CD14-positive monocyte (primary cell): ENCODE data around the gene HMGXB3. TPM values are rescaled to one million over a fixed set of nuclear protein-coding genes. Genes with fewer than 3 reads are reported as not detected.

Experiments used
- DNase-seq, 3 donors: peaks; one replicate each; pipeline ENCODE4 v3.0.0-alpha.2; 2011 to 2022
- H2AFZ ChIP-seq: 2 replicates; pipeline ENCODE4 v1.6.0; 2012; ENCODE audit warnings: mild to moderate bottlenecking, low read depth, low read length, inconsistent platforms; ENCODE audit not compliant: insufficient read depth, poor library complexity, severe bottlenecking
- H3K27ac ChIP-seq, 2 donors: 1 replicate in 1 of 2; 2 replicates in 1 of 2; pipeline ENCODE4 v1.5.1; 2012 to 2013; ENCODE audit warnings: low read length in 2 of 2, control low read depth in 1 of 2, inconsistent platforms in 1 of 2, low read depth in 1 of 2, mild to moderate bottlenecking in 1 of 2
- H3K27me3 ChIP-seq, 2 donors: one replicate each; pipeline versions ENCODE4 v1.6.0 to v1.6.1; 2011 to 2013; ENCODE audit warnings: low read length in 2 of 2; ENCODE audit not compliant: control insufficient read depth in 2 of 2, insufficient read depth in 2 of 2
- H3K36me3 ChIP-seq, 2 donors: replicated peaks in 1 of 2; 1 replicate in 1 of 2; 2 replicates in 1 of 2; pipeline versions ENCODE4 v1.5.1 to v1.6.1; 2012 to 2013; ENCODE audit warnings: low read length in 2 of 2, control low read depth in 1 of 2, inconsistent platforms in 1 of 2, mild to moderate bottlenecking in 1 of 2; ENCODE audit not compliant: insufficient read depth in 2 of 2, control insufficient read depth in 1 of 2
- H3K4me1 ChIP-seq, 2 donors: 1 replicate in 1 of 2; 2 replicates in 1 of 2; pipeline versions ENCODE4 v1.5.1 to v1.6.1; 2012 to 2013; ENCODE audit warnings: low read length in 2 of 2, control low read depth in 1 of 2, inconsistent platforms in 1 of 2, mild to moderate bottlenecking in 1 of 2, moderate library complexity in 1 of 2; ENCODE audit not compliant: insufficient read depth in 2 of 2, control insufficient read depth in 1 of 2
- H3K4me2 ChIP-seq: replicated peaks from 2 replicates; pipeline ENCODE3; 2012; ENCODE audit warnings: low read length, moderate library complexity, mild to moderate bottlenecking; ENCODE audit not compliant: poor library complexity, severe bottlenecking; ENCODE audit errors: extremely low read depth
- H3K4me3 ChIP-seq, 3 experiments: fragments of 200-600 bp in 1 of 3; sonication (generic) in 1 of 3; replicated peaks in 1 of 3; 1 replicate in 2 of 3; 2 replicates in 1 of 3; pipeline ENCODE4 v1.5.1; 2011 to 2013; ENCODE audit warnings: low read length in 3 of 3, mild to moderate bottlenecking in 3 of 3, control low read depth in 2 of 3, low read depth in 2 of 3, inconsistent platforms in 1 of 3, moderate library complexity in 1 of 3
- H3K79me2 ChIP-seq: 2 replicates; pipeline ENCODE4 v1.6.0; 2012; ENCODE audit warnings: mild to moderate bottlenecking, control low read depth, inconsistent platforms, low read length, moderate library complexity; ENCODE audit not compliant: insufficient read depth
- H3K9ac ChIP-seq: 2 replicates; pipeline ENCODE4 v1.6.0; 2017; ENCODE audit warnings: low read length, mild to moderate bottlenecking; ENCODE audit not compliant: insufficient read depth, poor library complexity, severe bottlenecking
- H3K9me3 ChIP-seq, 2 donors: replicated peaks in 1 of 2; 1 replicate in 1 of 2; 2 replicates in 1 of 2; pipeline versions ENCODE4 v1.5.1 to v1.6.1; 2012 to 2013; ENCODE audit warnings: low read length in 2 of 2, control low read depth in 1 of 2; ENCODE audit not compliant: control insufficient read depth in 1 of 2, insufficient read depth in 1 of 2
- H4K20me1 ChIP-seq: 2 replicates; pipeline ENCODE4 v1.6.0; 2012; ENCODE audit warnings: mild to moderate bottlenecking, low read length, control low read depth, moderate library complexity; ENCODE audit not compliant: insufficient read depth
- H3K27ac Mint-ChIP-seq, 7 donors: one replicate each; pipeline ENCODE4 v1.8.0; 2020; ENCODE audit warnings: mild to moderate bottlenecking in 7 of 7, mixed read lengths in 7 of 7, moderate library complexity in 6 of 7, inconsistent platforms in 2 of 7
- H3K27me3 Mint-ChIP-seq, 3 donors: one replicate each; pipeline ENCODE4 v1.8.0; 2021 to 2022; ENCODE audit warnings: low read depth in 3 of 3, mild to moderate bottlenecking in 3 of 3, mixed read lengths in 3 of 3, moderate library complexity in 3 of 3, inconsistent platforms in 1 of 3
- H3K36me3 Mint-ChIP-seq, 2 donors: one replicate each; pipeline ENCODE4 v1.8.0; 2020; ENCODE audit warnings: mixed read lengths in 2 of 2, inconsistent platforms in 1 of 2, mild to moderate bottlenecking in 1 of 2
- H3K4me1 Mint-ChIP-seq: one replicate; pipeline ENCODE4 v1.8.0; 2020; ENCODE audit warnings: mild to moderate bottlenecking, mixed read lengths
- H3K4me3 Mint-ChIP-seq, 2 donors: one replicate each; pipeline ENCODE4 v1.8.0; 2020; ENCODE audit warnings: mild to moderate bottlenecking in 2 of 2, mixed read lengths in 2 of 2, moderate library complexity in 1 of 2
- H3K9me3 Mint-ChIP-seq, 7 donors: one replicate each; pipeline ENCODE4 v1.8.0; 2020 to 2022; ENCODE audit warnings: mixed read lengths in 7 of 7, mild to moderate bottlenecking in 6 of 7, moderate library complexity in 6 of 7, inconsistent platforms in 2 of 7
- WGBS: methylation state at CpG from one replicate; pipeline ENCODE4 v1.1.5; 2013; ENCODE audit warnings: missing lambda C conversion rate; ENCODE audit not compliant: insufficient coverage; 5-methylcytosine and 5-hydroxymethylcytosine counted together
- intact Hi-C, 2 donors: fragments of 100-400 bp; cut with micrococcal nuclease; formaldehyde crosslinking; loops; one replicate each; pipeline versions ENCODE4 v1.15.0 to v1.15.1; 2023
- polyA plus RNA-seq, 3 donors: library from polyadenylated mRNA; depleted of rRNA in 1 of 3; unstranded in 2 of 3; stranded (reverse) in 1 of 3; fragments of 300-500 nt in 2 of 3; fragments of >200 nt in 1 of 3; fragmentation: Illumina TruSeq in 2 of 3; gene quantifications; 1 replicate in 2 of 3; 2 replicates in 1 of 3; pipeline ENCODE4 v1.2.3, GENCODE V29; 2012 to 2021
- TF ChIP-seq, protein P1 (sequence below): fragments of 200-600 bp; IDR thresholded peaks from one replicate; pipeline ENCODE4 v1.8.0; 2022; ENCODE audit warnings: antibody characterized with exemption, mild to moderate bottlenecking

The HMGXB3 gene
- polyA plus RNA-seq, 3 donors, result 3.1 to 22.9 (median 6.2) TPM

GRCh38 chr5:150068071-150068470 is 67.5 kb downstream of the HMGXB3 start:
- DNase-seq, result no peak
- H3K9me3 ChIP-seq, result no peaks in the 10 kb centered on the region
- H3K36me3 ChIP-seq, result peaks cover 99% of the 10 kb centered on the region in 2 donors
- H4K20me1 ChIP-seq, result peaks cover 99% of the 10 kb centered on the region
- Mint-ChIP-seq H3K27me3 (peaks cover 0 to 2% (median 0%) of the 10 kb centered on the region in 3 donors), H3K4me1 (peaks cover 64% of the 10 kb centered on the region), H3K36me3 (peaks cover 40 to 72% of the 10 kb centered on the region in 2 donors), H3K27ac (peak overlapping the region; percentile 30 to 94 (median 86)), H3K9me3 (no peaks in the 10 kb centered on the region), H3K4me3 (no peak overlapping the region)
- H3K27ac ChIP-seq, result peak overlapping the region; percentile 57 to 80
- H3K27me3 ChIP-seq, result no peaks in the 10 kb centered on the region
- no peak overlapping the region for H3K9ac ChIP-seq
- TF ChIP-seq, protein P1, sequence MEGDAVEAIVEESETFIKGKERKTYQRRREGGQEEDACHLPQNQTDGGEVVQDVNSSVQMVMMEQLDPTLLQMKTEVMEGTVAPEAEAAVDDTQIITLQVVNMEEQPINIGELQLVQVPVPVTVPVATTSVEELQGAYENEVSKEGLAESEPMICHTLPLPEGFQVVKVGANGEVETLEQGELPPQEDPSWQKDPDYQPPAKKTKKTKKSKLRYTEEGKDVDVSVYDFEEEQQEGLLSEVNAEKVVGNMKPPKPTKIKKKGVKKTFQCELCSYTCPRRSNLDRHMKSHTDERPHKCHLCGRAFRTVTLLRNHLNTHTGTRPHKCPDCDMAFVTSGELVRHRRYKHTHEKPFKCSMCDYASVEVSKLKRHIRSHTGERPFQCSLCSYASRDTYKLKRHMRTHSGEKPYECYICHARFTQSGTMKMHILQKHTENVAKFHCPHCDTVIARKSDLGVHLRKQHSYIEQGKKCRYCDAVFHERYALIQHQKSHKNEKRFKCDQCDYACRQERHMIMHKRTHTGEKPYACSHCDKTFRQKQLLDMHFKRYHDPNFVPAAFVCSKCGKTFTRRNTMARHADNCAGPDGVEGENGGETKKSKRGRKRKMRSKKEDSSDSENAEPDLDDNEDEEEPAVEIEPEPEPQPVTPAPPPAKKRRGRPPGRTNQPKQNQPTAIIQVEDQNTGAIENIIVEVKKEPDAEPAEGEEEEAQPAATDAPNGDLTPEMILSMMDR, result no peak
- H3K4me2 ChIP-seq, result no peak overlapping the region
- no peak overlapping the region for H2AFZ ChIP-seq
- intact Hi-C loops, result loop anchor here in 1 of 2 donors (10.0 kb wide), 1 partner anchor 697 kb away; no protein-coding TSS in a partner anchor
- no peak overlapping the region for H3K4me3 ChIP-seq
- peaks cover 63% of the 10 kb centered on the region for H3K79me2 ChIP-seq
- WGBS, result 80% methylated on average over 6 of the region's 6 CpGs
- peaks cover 63 to 65% of the 10 kb centered on the region in 2 donors for H3K4me1 ChIP-seq

- Histone ChIP-seq H3K9me3 (no peaks in the 10 kb centered on the region), H4K20me1 (peaks cover 99% of the 10 kb centered on the region), H3K27ac (peak overlapping the region in 1 of 2 donors; percentile 80), H2AFZ (no peak overlapping the region), H3K79me2 (peaks cover 64% of the 10 kb centered on the region), H3K4me1 (peaks cover 59 to 61% of the 10 kb centered on the region in 2 donors), H3K36me3 (peaks cover 99% of the 10 kb centered on the region in 2 donors), H3K4me2 (no peak overlapping the region), H3K27me3 (no peaks in the 10 kb centered on the region), H3K4me3 (no peak overlapping the region), H3K9ac (no peak overlapping the region)
- 19% methylated on average over 2 of the region's 4 CpGs for WGBS
- Mint-ChIP-seq H3K9me3 (no peaks in the 10 kb centered on the region), H3K36me3 (peaks cover 36 to 68% of the 10 kb centered on the region in 2 donors), H3K27me3 (peaks cover 0 to under 1% (median 0%) of the 10 kb centered on the region in 3 donors), H3K4me1 (peaks cover 60% of the 10 kb centered on the region), H3K4me3 (peak overlapping the region in 1 of 2 donors; percentile 35), H3K27ac (peak overlapping the region in 6 of 7 donors; percentile 22 to 94 (median 88))
- TF ChIP-seq, protein P1, result no peak
- DNase-seq, result no peak
- intact Hi-C loops, result loop anchor here in 1 of 2 donors (10.0 kb wide), 1 partner anchor 696 kb away; no protein-coding TSS in a partner anchor
Observed at GRCh38 chr5:150068472-150068871, 67.9 kb downstream of the HMGXB3 start.
